K562 (cell line): ENCODE results near the gene PLA2G4D. TPM values are rescaled to one million over a fixed set of nuclear protein-coding genes. Genes with fewer than 3 reads are reported as not detected.

Source experiments
- EWSR1 ChIP-seq: fragments of 450-650 bp; IDR thresholded peaks from 2 replicates; pipeline ENCODE4 v1.6.1; 2018; ENCODE audit warnings: borderline replicate concordance, mild to moderate bottlenecking, low read depth, moderate library complexity; ENCODE audit not compliant: partially characterized antibody
- EZH2 ChIP-seq: IDR thresholded peaks from 2 replicates; pipeline ENCODE4 v1.6.1; 2012; ENCODE audit warnings: low read depth, mild to moderate bottlenecking, inconsistent platforms, low read length, borderline replicate concordance
- GTF2F1 ChIP-seq: IDR thresholded peaks from 2 replicates; pipeline ENCODE4 v1.6.1; 2011; ENCODE audit warnings: low read depth, low read length, improper control_type of control experiment
- HLTF ChIP-seq: fragments of 450-650 bp; IDR thresholded peaks from 2 replicates; pipeline ENCODE4 v1.6.1; 2016
- JUND ChIP-seq, 2 experiments: IDR thresholded peaks; 2 replicates in 1 of 2; 3 replicates in 1 of 2; pipeline ENCODE4 v1.6.1; 2011; ENCODE audit warnings: borderline replicate concordance in 2 of 2, low read depth in 2 of 2, low read length in 2 of 2, improper control_type of control experiment in 1 of 2, missing biosample characterization in 1 of 2, missing genetic modification characterization in 1 of 2, missing genetic modification reagents in 1 of 2
- LARP7 ChIP-seq: fragments of 450-650 bp; IDR thresholded peaks from 2 replicates; pipeline ENCODE4 v1.6.1; 2016
- MXI1 ChIP-seq: IDR thresholded peaks from 2 replicates; pipeline ENCODE4 v1.6.1; 2011; ENCODE audit warnings: low read depth, mild to moderate bottlenecking, improper control_type of control experiment, low read length
- MYNN ChIP-seq, 2 experiments: sonication (generic); formaldehyde crosslinking in 1 of 2; IDR thresholded peaks; 2 replicates each; pipeline versions ENCODE4 v1.5.0 to v1.6.1; 2016 to 2020; ENCODE audit warnings: antibody characterized with exemption in 1 of 2, missing genetic modification reagents in 1 of 2
- NUFIP1 ChIP-seq: fragments of 450-650 bp; IDR thresholded peaks from 2 replicates; pipeline ENCODE4 v1.6.1; 2018; ENCODE audit not compliant: partially characterized antibody
- POLR3G ChIP-seq: IDR thresholded peaks from 2 replicates; pipeline ENCODE4 v1.6.1; 2011; ENCODE audit not compliant: insufficient read length, insufficient replicate concordance; ENCODE audit errors: extremely low read depth
- TFAM ChIP-seq: fragments of 250-450 bp; sonication (Bioruptor Pico); conservative IDR thresholded peaks from 2 replicates; pipeline ENCODE4 v1.5.0; 2021; ENCODE audit warnings: mild to moderate bottlenecking, moderate library complexity
- ZNF121 ChIP-seq: sonication (generic); formaldehyde crosslinking; conservative IDR thresholded peaks from 2 replicates; pipeline ENCODE4 v1.8.0; 2022; ENCODE audit warnings: missing genetic modification reagents
- ZNF143 ChIP-seq: sonication (generic); formaldehyde crosslinking; IDR thresholded peaks from 2 replicates; pipeline ENCODE4 v1.9.0; 2022; ENCODE audit warnings: mild to moderate bottlenecking, missing genetic modification reagents
- ZNF384 ChIP-seq: IDR thresholded peaks from 2 replicates; pipeline ENCODE4 v1.6.1; 2012; ENCODE audit warnings: low read depth, low read length, improper control_type of control experiment
- ZSCAN32 ChIP-seq: fragments of 450-650 bp; formaldehyde crosslinking; IDR thresholded peaks from 2 replicates; pipeline ENCODE4 v1.4.0; 2020; ENCODE audit warnings: mild to moderate bottlenecking, moderate library complexity
- polyA plus RNA-seq, 8 experiments: library from polyadenylated mRNA; depleted of rRNA in 4 of 8; stranded (reverse) in 5 of 8; unstranded in 3 of 8; fragments of >200 nt; fragmentation: Nextera tagmentation in 2 of 8; fragmentation: Illumina TruSeq in 1 of 8; extraction: Ambion mirVana in 2 of 8; extraction: Trizol in 1 of 8; gene quantifications; 2 replicates each; pipeline versions ENCODE4 v1.2.1 to v1.2.3, GENCODE V29; 2011 to 2014; ENCODE audit warnings: inconsistent platforms in 1 of 8, missing spikeins in 1 of 8
- total RNA-seq, 7 experiments: library from RNA; depleted of rRNA in 6 of 7; stranded (reverse); fragments of >200 nt in 6 of 7; fragmentation: Illumina TruSeq in 2 of 7; extraction: Trizol in 2 of 7; gene quantifications; 2 replicates each; pipeline versions ENCODE4 v1.2.1 to v1.2.3, GENCODE V29; 2011 to 2021; ENCODE audit warnings: low replicate concordance in 1 of 7
- TF ChIP-seq, protein P1 (sequence below): fragments of 150-350 bp; IDR thresholded peaks from 2 replicates; pipeline ENCODE4 v1.6.1; 2014; ENCODE audit warnings: low read depth, mild to moderate bottlenecking, low read length, borderline replicate concordance
- TF ChIP-seq, protein P2 (sequence below): fragments of 250-450 bp; sonication (Bioruptor Pico); IDR thresholded peaks from 2 replicates; pipeline ENCODE4 v1.4.0; 2020
- TF ChIP-seq, protein P3 (sequence below): IDR thresholded peaks from 2 replicates; pipeline ENCODE4 v1.6.1; 2016; ENCODE audit warnings: missing genetic modification characterization, missing compliant biosample characterization
- TF ChIP-seq, protein P4 (sequence below): fragments of 250-450 bp; sonication (Bioruptor Pico); IDR thresholded peaks from 2 replicates; pipeline ENCODE4 v1.9.0; 2021; ENCODE audit warnings: mild to moderate bottlenecking, inconsistent platforms

Gene PLA2G4D
- total and polyA plus RNA-seq, 9 of the 15 experiments (the other 6 are each of a cell fraction or from before 2014, with no cell fraction given): 0.04 TPM; not detected in 8

DNA sequence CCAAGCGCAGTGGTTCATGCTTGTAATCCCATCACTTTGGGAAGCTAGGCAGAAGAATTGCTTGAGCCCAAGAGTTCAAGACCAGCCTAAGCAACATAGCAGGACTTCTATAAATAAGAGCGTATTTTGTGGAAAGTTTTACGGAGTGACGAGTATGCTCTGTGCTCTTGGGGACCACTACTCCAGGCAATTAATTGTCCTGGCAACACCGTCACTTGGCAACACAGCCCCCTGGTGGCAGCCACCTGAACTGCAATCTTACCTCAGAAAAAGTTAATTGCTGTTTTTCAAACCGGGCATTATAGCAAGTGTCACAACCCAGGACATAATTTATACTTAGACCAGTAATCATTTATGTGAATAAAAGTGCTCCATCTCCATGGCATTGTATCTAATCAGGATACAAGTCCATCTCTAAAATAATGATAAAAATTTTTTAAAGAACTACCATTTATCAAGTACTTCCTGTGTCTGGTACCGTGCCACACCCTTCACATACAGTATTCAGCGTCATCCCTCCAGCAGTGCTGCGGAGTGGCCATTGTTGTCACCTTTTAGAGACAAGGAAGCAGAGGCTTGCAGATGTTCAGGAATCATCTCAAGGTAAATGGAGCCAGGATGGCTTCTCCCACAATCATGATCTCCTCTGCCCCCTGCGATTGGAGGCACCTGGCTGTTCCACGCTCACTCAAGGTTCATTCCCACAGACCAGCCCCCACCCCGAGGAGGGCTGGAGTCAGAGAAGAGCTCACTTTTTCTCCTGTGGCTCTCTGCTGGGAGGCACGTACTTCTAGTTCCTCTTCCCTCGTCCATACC, 34.5 kb downstream of the PLA2G4D start (continued):
- TF ChIP-seq POLR3G: no peak
- no peak for TF ChIP-seq ZSCAN32 (CRISPR knock-in tag)
- TF ChIP-seq GTF2F1: no peak
- TF ChIP-seq LARP7: no peak
- no peak for TF ChIP-seq EWSR1
- TF ChIP-seq, protein P1, sequence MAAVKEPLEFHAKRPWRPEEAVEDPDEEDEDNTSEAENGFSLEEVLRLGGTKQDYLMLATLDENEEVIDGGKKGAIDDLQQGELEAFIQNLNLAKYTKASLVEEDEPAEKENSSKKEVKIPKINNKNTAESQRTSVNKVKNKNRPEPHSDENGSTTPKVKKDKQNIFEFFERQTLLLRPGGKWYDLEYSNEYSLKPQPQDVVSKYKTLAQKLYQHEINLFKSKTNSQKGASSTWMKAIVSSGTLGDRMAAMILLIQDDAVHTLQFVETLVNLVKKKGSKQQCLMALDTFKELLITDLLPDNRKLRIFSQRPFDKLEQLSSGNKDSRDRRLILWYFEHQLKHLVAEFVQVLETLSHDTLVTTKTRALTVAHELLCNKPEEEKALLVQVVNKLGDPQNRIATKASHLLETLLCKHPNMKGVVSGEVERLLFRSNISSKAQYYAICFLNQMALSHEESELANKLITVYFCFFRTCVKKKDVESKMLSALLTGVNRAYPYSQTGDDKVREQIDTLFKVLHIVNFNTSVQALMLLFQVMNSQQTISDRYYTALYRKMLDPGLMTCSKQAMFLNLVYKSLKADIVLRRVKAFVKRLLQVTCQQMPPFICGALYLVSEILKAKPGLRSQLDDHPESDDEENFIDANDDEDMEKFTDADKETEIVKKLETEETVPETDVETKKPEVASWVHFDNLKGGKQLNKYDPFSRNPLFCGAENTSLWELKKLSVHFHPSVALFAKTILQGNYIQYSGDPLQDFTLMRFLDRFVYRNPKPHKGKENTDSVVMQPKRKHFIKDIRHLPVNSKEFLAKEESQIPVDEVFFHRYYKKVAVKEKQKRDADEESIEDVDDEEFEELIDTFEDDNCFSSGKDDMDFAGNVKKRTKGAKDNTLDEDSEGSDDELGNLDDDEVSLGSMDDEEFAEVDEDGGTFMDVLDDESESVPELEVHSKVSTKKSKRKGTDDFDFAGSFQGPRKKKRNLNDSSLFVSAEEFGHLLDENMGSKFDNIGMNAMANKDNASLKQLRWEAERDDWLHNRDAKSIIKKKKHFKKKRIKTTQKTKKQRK: no peak
- TF ChIP-seq, protein P2, sequence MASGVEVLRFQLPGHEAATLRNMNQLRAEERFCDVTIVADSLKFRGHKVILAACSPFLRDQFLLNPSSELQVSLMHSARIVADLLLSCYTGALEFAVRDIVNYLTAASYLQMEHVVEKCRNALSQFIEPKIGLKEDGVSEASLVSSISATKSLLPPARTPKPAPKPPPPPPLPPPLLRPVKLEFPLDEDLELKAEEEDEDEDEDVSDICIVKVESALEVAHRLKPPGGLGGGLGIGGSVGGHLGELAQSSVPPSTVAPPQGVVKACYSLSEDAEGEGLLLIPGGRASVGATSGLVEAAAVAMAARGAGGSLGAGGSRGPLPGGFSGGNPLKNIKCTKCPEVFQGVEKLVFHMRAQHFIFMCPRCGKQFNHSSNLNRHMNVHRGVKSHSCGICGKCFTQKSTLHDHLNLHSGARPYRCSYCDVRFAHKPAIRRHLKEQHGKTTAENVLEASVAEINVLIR (CRISPR knock-in tag): no peak
- TF ChIP-seq ZNF121 (CRISPR knock-in tag): no peak
- no peak for TF ChIP-seq ZNF143 (CRISPR knock-in tag)
- TF ChIP-seq, protein P3, sequence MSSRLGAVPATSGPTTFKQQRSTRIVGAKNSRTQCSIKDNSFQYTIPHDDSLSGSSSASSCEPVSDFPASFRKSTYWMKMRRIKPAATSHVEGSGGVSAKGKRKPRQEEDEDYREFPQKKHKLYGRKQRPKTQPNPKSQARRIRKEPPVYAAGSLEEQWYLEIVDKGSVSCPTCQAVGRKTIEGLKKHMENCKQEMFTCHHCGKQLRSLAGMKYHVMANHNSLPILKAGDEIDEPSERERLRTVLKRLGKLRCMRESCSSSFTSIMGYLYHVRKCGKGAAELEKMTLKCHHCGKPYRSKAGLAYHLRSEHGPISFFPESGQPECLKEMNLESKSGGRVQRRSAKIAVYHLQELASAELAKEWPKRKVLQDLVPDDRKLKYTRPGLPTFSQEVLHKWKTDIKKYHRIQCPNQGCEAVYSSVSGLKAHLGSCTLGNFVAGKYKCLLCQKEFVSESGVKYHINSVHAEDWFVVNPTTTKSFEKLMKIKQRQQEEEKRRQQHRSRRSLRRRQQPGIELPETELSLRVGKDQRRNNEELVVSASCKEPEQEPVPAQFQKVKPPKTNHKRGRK (tag): no peak
- TF ChIP-seq, protein P4, sequence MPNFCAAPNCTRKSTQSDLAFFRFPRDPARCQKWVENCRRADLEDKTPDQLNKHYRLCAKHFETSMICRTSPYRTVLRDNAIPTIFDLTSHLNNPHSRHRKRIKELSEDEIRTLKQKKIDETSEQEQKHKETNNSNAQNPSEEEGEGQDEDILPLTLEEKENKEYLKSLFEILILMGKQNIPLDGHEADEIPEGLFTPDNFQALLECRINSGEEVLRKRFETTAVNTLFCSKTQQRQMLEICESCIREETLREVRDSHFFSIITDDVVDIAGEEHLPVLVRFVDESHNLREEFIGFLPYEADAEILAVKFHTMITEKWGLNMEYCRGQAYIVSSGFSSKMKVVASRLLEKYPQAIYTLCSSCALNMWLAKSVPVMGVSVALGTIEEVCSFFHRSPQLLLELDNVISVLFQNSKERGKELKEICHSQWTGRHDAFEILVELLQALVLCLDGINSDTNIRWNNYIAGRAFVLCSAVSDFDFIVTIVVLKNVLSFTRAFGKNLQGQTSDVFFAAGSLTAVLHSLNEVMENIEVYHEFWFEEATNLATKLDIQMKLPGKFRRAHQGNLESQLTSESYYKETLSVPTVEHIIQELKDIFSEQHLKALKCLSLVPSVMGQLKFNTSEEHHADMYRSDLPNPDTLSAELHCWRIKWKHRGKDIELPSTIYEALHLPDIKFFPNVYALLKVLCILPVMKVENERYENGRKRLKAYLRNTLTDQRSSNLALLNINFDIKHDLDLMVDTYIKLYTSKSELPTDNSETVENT (CRISPR knock-in tag): no peak
- no peak for TF ChIP-seq HLTF
- 0 out of 2 replicates have a peak, but pooled peaks have one; percentile 19 for TF ChIP-seq JUND (IDR thresholded peaks at IDR 0.05; ENCODE audit: borderline replicate concordance, low read depth, low read length)
- TF ChIP-seq JUND (tag; IDR thresholded peaks at IDR 0.05; ENCODE audit: borderline replicate concordance, low read depth, low read length): no peak
- no peak for TF ChIP-seq NUFIP1
- TF ChIP-seq ZNF384: no peak
- peak; percentile 96 for TF ChIP-seq MYNN (IDR thresholded peaks at IDR 0.05)
- peak; percentile 70; the same call in 1 of the 2 replicates for TF ChIP-seq MYNN (CRISPR knock-in tag; IDR thresholded peaks at IDR 0.05)
- TF ChIP-seq TFAM: no peak
- TF ChIP-seq MXI1: peak; percentile 96
- no peak for TF ChIP-seq EZH2
